ENCODE results near the gene TMEM204. TPM values are rescaled to one million over a fixed set of nuclear protein-coding genes. Genes with fewer than 3 reads are reported as not detected.

The TMEM204 gene
- 12.6 TPM for total RNA-seq

GRCh38 chr16:1533443-1533951, at the start of gene TMEM204:
TSS of gene TMEM204 (plus strand) at chr16:1533666. CDS start at chr16:1534276, 610 bp downstream.
- Histone ChIP-seq H3K4me1 (ENCODE audit: insufficient read depth, low read length) (peaks cover 46% of the 10 kb centered on the region), H3K27me3 (ENCODE audit: insufficient read depth, low read length) (peaks cover 3% of the 10 kb centered on the region), H3K9me3 (ENCODE audit: low read depth, low read length) (no peaks in the 10 kb centered on the region), H3K4me3 (ENCODE audit: low read length) (peak within 1 kb of the TSS; percentile 42)

- Histone ChIP-seq H3K27me3 (ENCODE audit: insufficient read depth, low read length) (no peaks in the 10 kb centered on the region), H3K9me3 (ENCODE audit: low read depth, low read length) (no peaks in the 10 kb centered on the region), H3K4me3 (ENCODE audit: low read length) (no peak overlapping the region), H3K4me1 (ENCODE audit: insufficient read depth, low read length) (peaks cover 29% of the 10 kb centered on the region)
These were observed 47.5 kb upstream of the TMEM204 start for GRCh38 chr16:1485847-1486496.

GRCh38 chr16:1486551-1487390, 46.7 kb upstream of the TMEM204 start:
- H3K4me3 ChIP-seq (ENCODE audit: low read length) = no peak overlapping the region
- peaks cover 22% of the 10 kb centered on the region for H3K4me1 ChIP-seq (ENCODE audit: insufficient read depth, low read length)
- no peaks in the 10 kb centered on the region for H3K9me3 ChIP-seq (ENCODE audit: low read depth, low read length)
- H3K27me3 ChIP-seq (ENCODE audit: insufficient read depth, low read length) = no peaks in the 10 kb centered on the region

GRCh38 chr16:1487395-1488053, 45.9 kb upstream of the TMEM204 start:
- no peak overlapping the region for H3K4me3 ChIP-seq (ENCODE audit: low read length)
- H3K27me3 ChIP-seq (ENCODE audit: insufficient read depth, low read length) = no peaks in the 10 kb centered on the region
- H3K4me1 ChIP-seq (ENCODE audit: insufficient read depth, low read length) = peaks cover 26% of the 10 kb centered on the region
- no peaks in the 10 kb centered on the region for H3K9me3 ChIP-seq (ENCODE audit: low read depth, low read length)

GRCh38 chr16:1488054-1488601, 45.3 kb upstream of the TMEM204 start:
- Histone ChIP-seq H3K4me3 (ENCODE audit: low read length) (no peak overlapping the region), H3K9me3 (ENCODE audit: low read depth, low read length) (no peaks in the 10 kb centered on the region), H3K4me1 (ENCODE audit: insufficient read depth, low read length) (peaks cover 30% of the 10 kb centered on the region), H3K27me3 (ENCODE audit: insufficient read depth, low read length) (no peaks in the 10 kb centered on the region)

GRCh38 chr16:1488619-1489018, 44.8 kb upstream of the TMEM204 start, which contains the start of gene PTX4:
TSS of gene PTX4 (minus strand) at chr16:1488944. CDS start at chr16:1488909, 35 bp downstream.
- H3K27me3 ChIP-seq (ENCODE audit: insufficient read depth, low read length) = no peaks in the 10 kb centered on the region
- no peaks in the 10 kb centered on the region for H3K9me3 ChIP-seq (ENCODE audit: low read depth, low read length)
- H3K4me1 ChIP-seq (ENCODE audit: insufficient read depth, low read length) = peaks cover 25% of the 10 kb centered on the region
- H3K4me3 ChIP-seq (ENCODE audit: low read length) = no peak within 1 kb of the TSS

GRCh38 chr16:1489077-1489476, 44.4 kb upstream of the TMEM204 start:
- Histone ChIP-seq H3K4me1 (ENCODE audit: insufficient read depth, low read length) (peaks cover 25% of the 10 kb centered on the region), H3K4me3 (ENCODE audit: low read length) (no peak overlapping the region), H3K9me3 (ENCODE audit: low read depth, low read length) (no peaks in the 10 kb centered on the region), H3K27me3 (ENCODE audit: insufficient read depth, low read length) (no peaks in the 10 kb centered on the region)

GRCh38 chr16:1491327-1491726, 42.1 kb upstream of the TMEM204 start:
- no peaks in the 10 kb centered on the region for H3K9me3 ChIP-seq (ENCODE audit: low read depth, low read length)
- peaks cover 29% of the 10 kb centered on the region for H3K4me1 ChIP-seq (ENCODE audit: insufficient read depth, low read length)
- no peaks in the 10 kb centered on the region for H3K27me3 ChIP-seq (ENCODE audit: insufficient read depth, low read length)
- no peak overlapping the region for H3K4me3 ChIP-seq (ENCODE audit: low read length)

GRCh38 chr16:1492082-1492922, 41.2 kb upstream of the TMEM204 start:
- H3K9me3 ChIP-seq (ENCODE audit: low read depth, low read length) = no peaks in the 10 kb centered on the region
- H3K4me1 ChIP-seq (ENCODE audit: insufficient read depth, low read length) = peaks cover 29% of the 10 kb centered on the region
- no peaks in the 10 kb centered on the region for H3K27me3 ChIP-seq (ENCODE audit: insufficient read depth, low read length)
- H3K4me3 ChIP-seq (ENCODE audit: low read length) = peak overlapping the region; percentile 37

- Histone ChIP-seq H3K27me3 (ENCODE audit: insufficient read depth, low read length) (no peaks in the 10 kb centered on the region), H3K4me1 (ENCODE audit: insufficient read depth, low read length) (peaks cover 29% of the 10 kb centered on the region), H3K9me3 (ENCODE audit: low read depth, low read length) (no peaks in the 10 kb centered on the region), H3K4me3 (ENCODE audit: low read length) (peak within 1 kb of the TSS; percentile 58)
These were observed 40.3 kb upstream of the TMEM204 start, which contains the start of gene TELO2 for GRCh38 chr16:1492923-1493745. TSS of gene TELO2 (plus strand) at chr16:1493360. CDS start at chr16:1494282, 922 bp downstream.

GRCh38 chr16:1493746-1494094, 39.7 kb upstream of the TMEM204 start:
- peak overlapping the region; percentile 58 for H3K4me3 ChIP-seq (ENCODE audit: low read length)
- H3K9me3 ChIP-seq (ENCODE audit: low read depth, low read length) = no peaks in the 10 kb centered on the region
- peaks cover 26% of the 10 kb centered on the region for H3K4me1 ChIP-seq (ENCODE audit: insufficient read depth, low read length)
- H3K27me3 ChIP-seq (ENCODE audit: insufficient read depth, low read length) = no peaks in the 10 kb centered on the region

- H3K9me3 ChIP-seq (ENCODE audit: low read depth, low read length) = no peaks in the 10 kb centered on the region
- H3K27me3 ChIP-seq (ENCODE audit: insufficient read depth, low read length) = no peaks in the 10 kb centered on the region
- H3K4me1 ChIP-seq (ENCODE audit: insufficient read depth, low read length) = peaks cover 23% of the 10 kb centered on the region
- peak overlapping the region; percentile 58 for H3K4me3 ChIP-seq (ENCODE audit: low read length)
These were observed 39.3 kb upstream of the TMEM204 start for GRCh38 chr16:1494129-1494640.

GRCh38 chr16:1494711-1495110, 38.8 kb upstream of the TMEM204 start:
- H3K4me3 ChIP-seq (ENCODE audit: low read length) = no peak overlapping the region
- peaks cover 23% of the 10 kb centered on the region for H3K4me1 ChIP-seq (ENCODE audit: insufficient read depth, low read length)
- no peaks in the 10 kb centered on the region for H3K27me3 ChIP-seq (ENCODE audit: insufficient read depth, low read length)
- no peaks in the 10 kb centered on the region for H3K9me3 ChIP-seq (ENCODE audit: low read depth, low read length)
